H1 (cell line): Measurements from ENCODE around the gene ELAVL2. TPM values are rescaled to one million over a fixed set of nuclear protein-coding genes. Genes with fewer than 3 reads are reported as not detected.

Source experiments
- CTCF ChIA-PET: fragments of 300-600 bp; sonication (Branson Sonifier 250); formaldehyde crosslinking; loops from one replicate; lab custom pipeline; 2021; ENCODE audit not compliant: partially characterized antibody; lab: Charles Lee
- POLR2A ChIA-PET: fragments of 300-600 bp; sonication (Branson Sonifier 250); formaldehyde crosslinking; loops from one replicate; lab custom pipeline; 2021; ENCODE audit warnings: inconsistent platforms; ENCODE audit not compliant: partially characterized antibody; lab: Charles Lee
- DNase-seq, 2 experiments: peaks; one replicate each; pipeline versions ENCODE4 v3.0.0 to v3.0.0-alpha.2; 2010 to 2022; ENCODE audit warnings: low spot score in 2 of 2, low read depth in 1 of 2, mixed read lengths in 1 of 2
- FAIRE-seq: peaks from 2 replicates; lab custom pipeline; 2011; peaks lifted over from hg19 to GRCh38; lab: Jason Lieb, UNC
- H2AFZ ChIP-seq: 2 replicates; pipeline ENCODE4 v1.8.1; 2012; ENCODE audit warnings: low read length, inconsistent platforms
- H2AK5ac ChIP-seq: 2 replicates; pipeline ENCODE4 v1.6.1; 2013; ENCODE audit warnings: low read depth, low read length
- H2BK120ac ChIP-seq: replicated peaks from 2 replicates; pipeline ENCODE3; 2013; ENCODE audit warnings: low read depth, low read length, inconsistent platforms
- H2BK12ac ChIP-seq: 2 replicates; pipeline ENCODE4 v1.6.1; 2013; ENCODE audit warnings: low read depth, low read length
- H2BK15ac ChIP-seq: 2 replicates; pipeline ENCODE4 v1.6.1; 2013; ENCODE audit warnings: low read length
- H2BK20ac ChIP-seq: 2 replicates; pipeline ENCODE4 v1.6.1; 2013; ENCODE audit warnings: low read length
- H2BK5ac ChIP-seq: 2 replicates; pipeline ENCODE4 v1.6.1; 2013; ENCODE audit warnings: low read depth, low read length
- H3K14ac ChIP-seq: 2 replicates; pipeline ENCODE4 v1.6.1; 2013; ENCODE audit warnings: inconsistent platforms; ENCODE audit not compliant: insufficient read length
- H3K18ac ChIP-seq: 2 replicates; pipeline ENCODE4 v1.6.1; 2013; ENCODE audit warnings: low read length; ENCODE audit errors: extremely low read depth
- H3K23ac ChIP-seq: 2 replicates; pipeline ENCODE4 v1.6.1; 2013; ENCODE audit warnings: inconsistent platforms; ENCODE audit not compliant: insufficient read length
- H3K23me2 ChIP-seq: 2 replicates; pipeline ENCODE4 v1.6.1; 2013; ENCODE audit warnings: low read depth, low read length
- H3K27ac ChIP-seq: 2 replicates; pipeline ENCODE4 v1.6.1; 2011; ENCODE audit warnings: low read depth, low read length, inconsistent platforms
- H3K27me3 ChIP-seq, 4 experiments: replicated peaks in 1 of 4; 1 replicate in 1 of 4; 2 replicates in 3 of 4; pipeline versions ENCODE4 v1.6.1 to v1.8.1; 2011 to 2013; ENCODE audit warnings: low read length in 3 of 4, mild to moderate bottlenecking in 3 of 4, inconsistent platforms in 2 of 4, mixed read lengths in 2 of 4, moderate library complexity in 1 of 4; ENCODE audit not compliant: control insufficient read depth in 3 of 4, insufficient read depth in 3 of 4; ENCODE audit errors: extremely low read depth in 1 of 4
- H3K36me3 ChIP-seq, 4 experiments: 2 replicates each; pipeline versions ENCODE4 v1.6.1 to v1.8.1; 2011 to 2013; ENCODE audit warnings: mild to moderate bottlenecking in 4 of 4, low read length in 3 of 4, moderate library complexity in 2 of 4, control low read depth in 1 of 4, inconsistent platforms in 1 of 4; ENCODE audit not compliant: insufficient read depth in 4 of 4, control insufficient read depth in 2 of 4
- H3K4ac ChIP-seq: replicated peaks from 2 replicates; pipeline ENCODE3; 2013; ENCODE audit warnings: low read length, low read depth, mixed read lengths, inconsistent platforms; ENCODE audit not compliant: insufficient read length
- H3K4me1 ChIP-seq, 4 experiments: replicated peaks in 1 of 4; 1 replicate in 1 of 4; 2 replicates in 3 of 4; pipeline versions ENCODE4 v1.6.1 to v1.8.1; 2011 to 2013; ENCODE audit warnings: low read length in 3 of 4, inconsistent platforms in 2 of 4, mixed read lengths in 1 of 4; ENCODE audit not compliant: insufficient read depth in 4 of 4, control insufficient read depth in 3 of 4
- H3K4me2 ChIP-seq, 2 experiments: 2 replicates each; pipeline versions ENCODE4 v1.6.1 to v1.8.1; 2011 to 2013; ENCODE audit warnings: low read depth in 2 of 2, low read length in 2 of 2, control low read depth in 1 of 2, inconsistent platforms in 1 of 2, mild to moderate bottlenecking in 1 of 2; ENCODE audit not compliant: insufficient read depth in 1 of 2
- H3K4me3 ChIP-seq, 4 experiments: fragments of 200-600, 300-600 bp in 1 of 4; sonication (generic), shearing (Covaris generic), sonication (Bioruptor Twin) in 1 of 4; 2 replicates each; pipeline versions ENCODE4 v1.5.1 to v1.8.1; 2011 to 2016; ENCODE audit warnings: low read length in 4 of 4, low read depth in 3 of 4, control low read depth in 2 of 4, inconsistent platforms in 2 of 4, mild to moderate bottlenecking in 2 of 4, mixed read lengths in 1 of 4, moderate library complexity in 1 of 4; ENCODE audit not compliant: insufficient read depth in 2 of 4; ENCODE audit errors: extremely low read depth in 1 of 4
- H3K56ac ChIP-seq: replicated peaks from 2 replicates; pipeline ENCODE3; 2013; ENCODE audit warnings: low read depth, mild to moderate bottlenecking, mixed read lengths, low read length, inconsistent platforms; ENCODE audit not compliant: insufficient read length
- H3K79me1 ChIP-seq: 2 replicates; pipeline ENCODE4 v1.6.1; 2013; ENCODE audit warnings: low read depth, low read length, control low read depth
- H3K79me2 ChIP-seq, 2 experiments: 2 replicates each; pipeline versions ENCODE4 v1.6.1 to v1.8.1; 2012 to 2013; ENCODE audit warnings: low read length in 2 of 2, mild to moderate bottlenecking in 2 of 2, inconsistent platforms in 1 of 2; ENCODE audit not compliant: insufficient read depth in 2 of 2, control insufficient read depth in 1 of 2
- H3K9ac ChIP-seq, 4 experiments: replicated peaks in 1 of 4; 1 replicate in 1 of 4; 2 replicates in 3 of 4; pipeline versions ENCODE4 v1.6.1 to v1.8.1; 2011 to 2013; ENCODE audit warnings: low read depth in 3 of 4, low read length in 3 of 4, control low read depth in 2 of 4, mild to moderate bottlenecking in 2 of 4, moderate library complexity in 2 of 4, inconsistent platforms in 1 of 4; ENCODE audit errors: extremely low read depth in 1 of 4
- H3K9me3 ChIP-seq, 2 experiments: 2 replicates each; pipeline versions ENCODE4 v1.6.1 to v1.8.1; 2012 to 2013; ENCODE audit warnings: mild to moderate bottlenecking in 2 of 2, moderate library complexity in 2 of 2, control low read depth in 1 of 2, inconsistent platforms in 1 of 2, low read depth in 1 of 2, low read length in 1 of 2, mixed read lengths in 1 of 2; ENCODE audit not compliant: insufficient read depth in 2 of 2
- H4K20me1 ChIP-seq, 2 experiments: replicated peaks in 1 of 2; 2 replicates each; pipeline versions ENCODE3 to v1.8.1; 2011 to 2013; ENCODE audit warnings: inconsistent platforms in 2 of 2, low read length in 2 of 2, mild to moderate bottlenecking in 1 of 2; ENCODE audit not compliant: insufficient read depth in 2 of 2, control insufficient read depth in 1 of 2
- H4K5ac ChIP-seq: 2 replicates; pipeline ENCODE4 v1.6.1; 2013; ENCODE audit warnings: low read length, low read depth, mixed read lengths, inconsistent platforms; ENCODE audit not compliant: insufficient read length
- H4K8ac ChIP-seq: 2 replicates; pipeline ENCODE4 v1.8.0; 2013; ENCODE audit warnings: mild to moderate bottlenecking, moderate library complexity, low read length, inconsistent platforms; ENCODE audit not compliant: insufficient read depth; ENCODE audit errors: extremely low read depth
- H4K91ac ChIP-seq: replicated peaks from 2 replicates; pipeline ENCODE3; 2013; ENCODE audit warnings: low read length, mixed read lengths, inconsistent platforms; ENCODE audit not compliant: insufficient read length
- ATF2 ChIP-seq: IDR thresholded peaks from 2 replicates; pipeline ENCODE4 v1.6.1; 2012; ENCODE audit warnings: low read length, inconsistent platforms
- CHD1 ChIP-seq: IDR thresholded peaks from 2 replicates; pipeline ENCODE4 v1.6.1; 2012; ENCODE audit warnings: low read depth, low read length, improper control_type of control experiment
- EGR1 ChIP-seq: IDR thresholded peaks from 2 replicates; pipeline ENCODE4 v1.6.1; 2011; ENCODE audit warnings: low read depth, low read length, borderline replicate concordance
- GTF2F1 ChIP-seq: IDR thresholded peaks from 2 replicates; pipeline ENCODE4 v1.6.1; 2012; ENCODE audit warnings: low read depth, low read length, improper control_type of control experiment, borderline replicate concordance
- HDAC2 ChIP-seq, 2 experiments: fragments of 300-600 bp in 1 of 2; sonication (generic) in 1 of 2; IDR thresholded peaks; 2 replicates each; pipeline ENCODE4 v1.6.1; 2011 to 2012; ENCODE audit warnings: low read depth in 2 of 2, low read length in 2 of 2, mild to moderate bottlenecking in 2 of 2, moderate library complexity in 2 of 2, borderline replicate concordance in 1 of 2, inconsistent platforms in 1 of 2
- KDM5A ChIP-seq: fragments of 200-600 bp; IDR thresholded peaks from 2 replicates; pipeline ENCODE4 v1.7.1; 2012; ENCODE audit warnings: mild to moderate bottlenecking, low read length, inconsistent platforms, mixed read lengths
- MAFK ChIP-seq: IDR thresholded peaks from 2 replicates; pipeline ENCODE4 v1.6.1; 2012; ENCODE audit warnings: low read depth, mild to moderate bottlenecking, improper control_type of control experiment, low read length
- NRF1 ChIP-seq: IDR thresholded peaks from 2 replicates; pipeline ENCODE4 v1.6.1; 2011; ENCODE audit warnings: mild to moderate bottlenecking, low read depth, low read length, improper control_type of control experiment
- PHF8 ChIP-seq: fragments of 200-600 bp; sonication (generic); conservative IDR thresholded peaks from 2 replicates; pipeline ENCODE4 v1.7.1; 2012; ENCODE audit warnings: low read depth, mild to moderate bottlenecking, inconsistent platforms, low read length, moderate library complexity
- POU5F1 ChIP-seq: IDR thresholded peaks from 2 replicates; pipeline ENCODE4 v1.6.1; 2011; ENCODE audit warnings: low read depth, mild to moderate bottlenecking, low read length, moderate library complexity
- RNF2 ChIP-seq: fragments of 200-900, 300-1000 bp; sonication (generic); IDR thresholded peaks from 2 replicates; pipeline ENCODE4 v1.7.1; 2016; ENCODE audit warnings: borderline replicate concordance, low read depth, mild to moderate bottlenecking, antibody characterized with exemption, low read length; ENCODE audit not compliant: poor library complexity, severe bottlenecking; ENCODE audit errors: missing control alignments
- TCF12 ChIP-seq: IDR thresholded peaks from 2 replicates; pipeline ENCODE4 v1.6.1; 2011; ENCODE audit warnings: low read depth, mild to moderate bottlenecking, low read length
- WGBS, 2 experiments: shearing (Covaris generic) in 1 of 2; methylation state at CpG; one replicate each; pipeline versions ENCODE4 v1.1.6 to v1.1.7; 2013 to 2015; ENCODE audit warnings: low lambda C conversion rate in 2 of 2, mixed read lengths in 2 of 2, inconsistent platforms in 1 of 2, low coverage in 1 of 2, missing lambda C conversion rate in 1 of 2; ENCODE audit not compliant: insufficient replicate concordance in 2 of 2, insufficient coverage in 1 of 2, insufficient read length in 1 of 2; ENCODE audit errors: extremely low coverage in 1 of 2, missing lambda C conversion rate in 1 of 2; 5-methylcytosine and 5-hydroxymethylcytosine counted together
- polyA plus RNA-seq, 7 experiments: library from polyadenylated mRNA; depleted of rRNA in 3 of 7; stranded (reverse) in 5 of 7; unstranded in 2 of 7; fragments of >200 nt in 5 of 7; fragments of 200-250 nt in 2 of 7; gene quantifications; 1 replicate in 5 of 7; 2 replicates in 1 of 7; 4 replicates in 1 of 7; pipeline versions ENCODE4 v1.2.1 to v1.2.3, GENCODE V29; 2011 to 2013; ENCODE audit warnings: missing spikeins in 2 of 7, mixed read lengths in 2 of 7
- total RNA-seq: library from RNA; stranded (reverse); fragmentation: NEBNext Ultra II Directional; extraction: Animal tissue kit (Norgen Biotek cat#: 25700); gene quantifications from 2 replicates; pipeline ENCODE4 v1.2.1, GENCODE V29; 2021

The ELAVL2 gene
- total and polyA plus RNA-seq, 2 of the 8 experiments (the other 6 are each of a cell fraction or from before 2014, with no cell fraction given), result 4.9 to 21.9 TPM

GRCh38 chr9:23752859-23753258, 73.2 kb downstream of the ELAVL2 start:
- H4K8ac ChIP-seq, result no peak overlapping the region
- no peak overlapping the region for H2BK20ac ChIP-seq
- H3K23me2 ChIP-seq, result no peaks in the 10 kb centered on the region; the same call in 1 of the 2 replicates
- H4K20me1 ChIP-seq, result peaks cover 0 to 2% of the 10 kb centered on the region in 2 experiments
- no peak overlapping the region for H2BK120ac ChIP-seq
- H2BK5ac ChIP-seq, result no peak overlapping the region
- no peak overlapping the region for H2AK5ac ChIP-seq
- H3K4ac ChIP-seq, result no peak overlapping the region
- WGBS, 2 experiments, result 89% methylated on average over 4 of the region's 4 CpGs; no CpG with 5 or more reads in 1 of the 2 experiments
- H3K79me1 ChIP-seq, result no peaks in the 10 kb centered on the region; the same call in 1 of the 2 replicates
- H4K5ac ChIP-seq, result no peak overlapping the region
- no peak for FAIRE-seq
- no peak overlapping the region for H3K27ac ChIP-seq
- no peaks in the 10 kb centered on the region for H3K9me3 ChIP-seq
- H3K56ac ChIP-seq, result no peak overlapping the region
- H2AFZ ChIP-seq, result no peak overlapping the region
- H3K79me2 ChIP-seq, result peaks cover 0 to 90% of the 10 kb centered on the region in 2 experiments; a peak in 3 of 4 replicates
- H3K36me3 ChIP-seq, result no peaks in the 10 kb centered on the region
- peaks cover 0 to 20% (median 4%) of the 10 kb centered on the region in 4 experiments; a peak in 2 of 7 replicates for H3K4me1 ChIP-seq
- H3K27me3 ChIP-seq, result no peaks in the 10 kb centered on the region
- H3K4me2 ChIP-seq, result no peak overlapping the region
- H3K18ac ChIP-seq, result no peak overlapping the region
- H2BK15ac ChIP-seq, result no peak overlapping the region
- ChIA-PET CTCF (no interaction called here), POLR2A (no interaction called here)
- H3K9ac ChIP-seq, result no peak overlapping the region
- H3K23ac ChIP-seq, result no peak overlapping the region
- no peak for DNase-seq
- no peak overlapping the region for H3K4me3 ChIP-seq
- H2BK12ac ChIP-seq, result no peak overlapping the region
- H4K91ac ChIP-seq, result no peak overlapping the region
- no peak overlapping the region for H3K14ac ChIP-seq
- no peak for TF ChIP-seq EGR1
- TF ChIP-seq NRF1, result no peak
- no peak for TF ChIP-seq MAFK
- no peak for TF ChIP-seq PHF8
- no peak for TF ChIP-seq POU5F1
- no peak for TF ChIP-seq CHD1
- no peak for TF ChIP-seq TCF12
- no peak for TF ChIP-seq ATF2
- no peak for TF ChIP-seq KDM5A
- no peak for TF ChIP-seq GTF2F1
- no peak for TF ChIP-seq RNF2
- no peak for TF ChIP-seq HDAC2 (IDR thresholded peaks at IDR 0.05; ENCODE audit: borderline replicate concordance in 1 of 2, low read depth in 2 of 2, low read length in 2 of 2)
